Mononuclear cell (primary cell): ENCODE measurements around the gene TUBD1. TPM values are rescaled to one million over a fixed set of nuclear protein-coding genes. Genes with fewer than 3 reads are reported as not detected.
"Not testable (repeated sequence)": the region's sequence is repeated elsewhere in the genome, so short reads cannot be mapped to it uniquely, and the experiment has no call there.

Experiments
- H3K27me3 ChIP-seq: 2 replicates; pipeline ENCODE4 v1.6.0; 2011; ENCODE audit warnings: low read length, control low read depth; ENCODE audit not compliant: insufficient read depth
- H3K4me1 ChIP-seq: 2 replicates; pipeline ENCODE4 v1.5.1; 2011; ENCODE audit warnings: mild to moderate bottlenecking, low read length, control low read depth; ENCODE audit not compliant: insufficient read depth
- H3K4me3 ChIP-seq: 2 replicates; pipeline ENCODE4 v1.5.1; 2011; ENCODE audit warnings: mild to moderate bottlenecking, low read length, moderate library complexity
- H3K9me3 ChIP-seq: 2 replicates; pipeline ENCODE4 v1.5.1; 2011; ENCODE audit warnings: low read depth, mild to moderate bottlenecking, control low read depth, low read length
- total RNA-seq: library from RNA; depleted of rRNA; stranded (reverse); fragments of >200 nt; gene quantifications from one replicate; pipeline ENCODE4 v1.2.3, GENCODE V29; 2012

TUBD1 gene
- total RNA-seq, 1 donor: 6.6 TPM

- H3K9me3 ChIP-seq: no peaks in the 10 kb centered on the region
- H3K27me3 ChIP-seq: no peaks in the 10 kb centered on the region
- peak overlapping the region; percentile 79 for H3K4me3 ChIP-seq
- peaks cover 40% of the 10 kb centered on the region for H3K4me1 ChIP-seq
Observed at GRCh38 chr17:59892251-59892923, 356 bp downstream of the TUBD1 start.

- Histone ChIP-seq H3K4me3 (no peak overlapping the region), H3K9me3 (no peaks in the 10 kb centered on the region), H3K4me1 (peaks cover 31% of the 10 kb centered on the region), H3K27me3 (no peaks in the 10 kb centered on the region)
Observed at GRCh38 chr17:59890720-59891119, 2.0 kb downstream of the TUBD1 start.

- no peaks in the 10 kb centered on the region for H3K9me3 ChIP-seq
- no peaks in the 10 kb centered on the region for H3K27me3 ChIP-seq
- no peak overlapping the region for H3K4me3 ChIP-seq
Observed at GRCh38 chr17:59888145-59888750, 4.5 kb downstream of the TUBD1 start.

GRCh38 chr17:59884861-59885260, 7.9 kb downstream of the TUBD1 start:
- H3K27me3 ChIP-seq: no peaks in the 10 kb centered on the region

More at GRCh38 chr17:59888145-59888750, 4.5 kb downstream of the TUBD1 start:
- H3K4me1 ChIP-seq: peaks cover 13% of the 10 kb centered on the region

GRCh38 chr17:59878624-59879023, 14.1 kb downstream of the TUBD1 start:
- peaks cover 8% of the 10 kb centered on the region for H3K4me1 ChIP-seq
- H3K4me3 ChIP-seq: no peak overlapping the region
- H3K27me3 ChIP-seq: no peaks in the 10 kb centered on the region
- no peaks in the 10 kb centered on the region for H3K9me3 ChIP-seq

More at GRCh38 chr17:59884861-59885260, 7.9 kb downstream of the TUBD1 start:
- H3K9me3 ChIP-seq: no peaks in the 10 kb centered on the region
- H3K4me1 ChIP-seq: no peaks in the 10 kb centered on the region
- no peak overlapping the region for H3K4me3 ChIP-seq

- Histone ChIP-seq H3K4me3 (no peak overlapping the region), H3K9me3 (no peaks in the 10 kb centered on the region), H3K4me1 (peaks cover 8% of the 10 kb centered on the region), H3K27me3 (no peaks in the 10 kb centered on the region)
Observed at GRCh38 chr17:59877965-59878364, 14.8 kb downstream of the TUBD1 start.

- Histone ChIP-seq H3K4me1 (peaks cover 8% of the 10 kb centered on the region), H3K9me3 (no peaks in the 10 kb centered on the region), H3K4me3 (no peak overlapping the region), H3K27me3 (no peaks in the 10 kb centered on the region)
Observed at GRCh38 chr17:59876107-59876506, 16.6 kb downstream of the TUBD1 start.

- Histone ChIP-seq H3K4me1 (peaks cover 8% of the 10 kb centered on the region), H3K27me3 (no peaks in the 10 kb centered on the region), H3K9me3 (no peaks in the 10 kb centered on the region), H3K4me3 (no peak overlapping the region)
Observed at GRCh38 chr17:59874376-59874775, 18.4 kb downstream of the TUBD1 start.

GRCh38 chr17:59873414-59873813, 19.3 kb downstream of the TUBD1 start:
- H3K27me3 ChIP-seq, H3K9me3 ChIP-seq, H3K4me3 ChIP-seq, H3K4me1 ChIP-seq: not testable (repeated sequence)

GRCh38 chr17:59872351-59872750, 20.4 kb downstream of the TUBD1 start:
- H3K4me3 ChIP-seq: no peak overlapping the region
- peaks cover 8% of the 10 kb centered on the region for H3K4me1 ChIP-seq
- no peaks in the 10 kb centered on the region for H3K27me3 ChIP-seq
- no peaks in the 10 kb centered on the region for H3K9me3 ChIP-seq

GRCh38 chr17:59870482-59870881, 22.3 kb downstream of the TUBD1 start:
- Histone ChIP-seq H3K9me3 (no peaks in the 10 kb centered on the region), H3K4me3 (no peak overlapping the region), H3K27me3 (no peaks in the 10 kb centered on the region), H3K4me1 (no peaks in the 10 kb centered on the region)

- H3K4me3 ChIP-seq: no peak overlapping the region
Observed at GRCh38 chr17:59869941-59870218, 22.9 kb downstream of the TUBD1 start.

GRCh38 chr17:59863616-59864015, 29.1 kb downstream of the TUBD1 start:
- Histone ChIP-seq H3K27me3 (no peaks in the 10 kb centered on the region), H3K9me3 (no peaks in the 10 kb centered on the region), H3K4me3 (no peak overlapping the region), H3K4me1 (peaks cover 6% of the 10 kb centered on the region)

More at GRCh38 chr17:59869941-59870218, 22.9 kb downstream of the TUBD1 start:
- H3K27me3 ChIP-seq: no peaks in the 10 kb centered on the region
- no peaks in the 10 kb centered on the region for H3K9me3 ChIP-seq
- H3K4me1 ChIP-seq: no peaks in the 10 kb centered on the region

- Histone ChIP-seq H3K4me3 (no peak overlapping the region), H3K9me3 (no peaks in the 10 kb centered on the region), H3K4me1 (peaks cover 23% of the 10 kb centered on the region), H3K27me3 (no peaks in the 10 kb centered on the region)
Observed at GRCh38 chr17:59859444-59860025, 33.2 kb downstream of the TUBD1 start.

GRCh38 chr17:59858932-59859331, 33.8 kb downstream of the TUBD1 start:
- Histone ChIP-seq H3K9me3 (no peaks in the 10 kb centered on the region), H3K27me3 (no peaks in the 10 kb centered on the region), H3K4me3 (no peak overlapping the region), H3K4me1 (peaks cover 23% of the 10 kb centered on the region)
